Measurements from ENCODE around the gene MAN1A2.

Gene MAN1A2

DNA sequence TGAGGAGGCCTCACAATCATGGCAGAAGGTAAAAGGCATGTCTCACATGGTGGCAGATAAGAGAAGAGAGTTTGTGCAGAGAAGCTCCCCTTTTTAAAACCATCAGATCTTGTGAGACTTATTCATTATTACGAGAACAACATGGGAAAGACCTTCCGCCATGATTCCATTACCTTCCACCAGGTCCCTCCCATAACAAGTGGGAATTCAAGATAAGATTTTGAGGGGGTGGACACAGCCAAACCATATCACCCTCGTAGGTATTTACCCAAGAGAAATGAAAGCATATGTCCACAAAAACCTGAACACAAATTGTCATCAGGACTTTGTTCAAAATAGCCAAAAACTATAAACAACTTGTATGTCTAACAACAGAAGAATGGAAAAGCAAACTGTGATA, 192.7 kb downstream of the MAN1A2 start:
- H3K9me3 Mint-ChIP-seq = peaks cover 9% of the 10 kb centered on the region
- no peak overlapping the region for H3K4me3 Mint-ChIP-seq
- H3K27ac Mint-ChIP-seq = no peak overlapping the region
- H3K27me3 Mint-ChIP-seq = no peaks in the 10 kb centered on the region
- H3K4me1 Mint-ChIP-seq (ENCODE audit: low read depth) = no peaks in the 10 kb centered on the region
- H3K36me3 Mint-ChIP-seq (ENCODE audit: low read depth) = no peaks in the 10 kb centered on the region
- DNase-seq = no peak

DNA sequence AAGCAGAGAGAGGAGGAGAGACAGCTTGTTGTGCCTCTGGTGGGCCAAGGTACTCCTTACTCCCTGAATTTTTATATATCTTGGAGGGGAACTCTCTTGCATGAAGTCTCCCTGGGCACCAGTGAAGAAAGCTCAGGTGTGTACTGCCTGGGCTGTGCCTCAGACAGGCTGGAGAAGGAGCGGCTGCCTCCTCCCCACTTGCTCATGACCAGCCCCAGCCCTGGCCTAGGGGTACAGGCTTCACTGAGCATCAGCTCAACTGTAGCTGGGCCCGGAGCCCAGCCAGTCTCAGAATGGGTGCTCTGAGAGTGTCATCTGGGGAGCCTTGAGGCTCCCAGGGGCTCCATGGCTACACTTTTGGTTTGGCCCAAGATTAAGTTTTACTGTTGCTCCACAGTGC, 193.8 kb downstream of the MAN1A2 start:
- H3K4me1 Mint-ChIP-seq (ENCODE audit: low read depth) = no peaks in the 10 kb centered on the region
- H3K27me3 Mint-ChIP-seq = no peaks in the 10 kb centered on the region
- H3K9me3 Mint-ChIP-seq = peaks cover 9% of the 10 kb centered on the region
- DNase-seq = no peak
- no peak overlapping the region for H3K27ac Mint-ChIP-seq
- H3K36me3 Mint-ChIP-seq (ENCODE audit: low read depth) = no peaks in the 10 kb centered on the region
- H3K4me3 Mint-ChIP-seq = no peak overlapping the region

DNA sequence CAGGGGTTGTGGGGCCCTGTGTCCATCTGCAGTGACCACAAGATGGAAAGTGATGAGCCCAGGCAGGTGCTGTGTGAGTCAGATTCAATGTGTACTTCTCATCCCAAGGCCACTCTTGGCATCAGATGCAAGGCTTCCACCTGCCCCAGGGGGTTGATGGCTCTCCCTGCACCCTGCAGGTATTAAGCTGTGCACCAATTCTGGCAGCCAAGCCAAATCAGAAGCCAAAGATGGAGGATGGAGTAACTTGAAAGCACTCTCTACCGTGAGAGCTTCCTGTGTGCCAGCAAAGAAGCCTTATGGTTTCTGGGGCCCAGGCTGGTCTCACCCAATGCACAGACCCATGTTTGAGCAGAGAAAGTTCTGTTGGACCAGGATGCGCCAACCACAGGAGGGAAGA, 194.3 kb downstream of the MAN1A2 start:
- no peak for DNase-seq
- no peak overlapping the region for H3K27ac Mint-ChIP-seq
- H3K27me3 Mint-ChIP-seq = no peaks in the 10 kb centered on the region
- H3K36me3 Mint-ChIP-seq (ENCODE audit: low read depth) = no peaks in the 10 kb centered on the region
- H3K9me3 Mint-ChIP-seq = peaks cover 9% of the 10 kb centered on the region
- H3K4me3 Mint-ChIP-seq = no peak overlapping the region
- H3K4me1 Mint-ChIP-seq (ENCODE audit: low read depth) = no peaks in the 10 kb centered on the region

DNA sequence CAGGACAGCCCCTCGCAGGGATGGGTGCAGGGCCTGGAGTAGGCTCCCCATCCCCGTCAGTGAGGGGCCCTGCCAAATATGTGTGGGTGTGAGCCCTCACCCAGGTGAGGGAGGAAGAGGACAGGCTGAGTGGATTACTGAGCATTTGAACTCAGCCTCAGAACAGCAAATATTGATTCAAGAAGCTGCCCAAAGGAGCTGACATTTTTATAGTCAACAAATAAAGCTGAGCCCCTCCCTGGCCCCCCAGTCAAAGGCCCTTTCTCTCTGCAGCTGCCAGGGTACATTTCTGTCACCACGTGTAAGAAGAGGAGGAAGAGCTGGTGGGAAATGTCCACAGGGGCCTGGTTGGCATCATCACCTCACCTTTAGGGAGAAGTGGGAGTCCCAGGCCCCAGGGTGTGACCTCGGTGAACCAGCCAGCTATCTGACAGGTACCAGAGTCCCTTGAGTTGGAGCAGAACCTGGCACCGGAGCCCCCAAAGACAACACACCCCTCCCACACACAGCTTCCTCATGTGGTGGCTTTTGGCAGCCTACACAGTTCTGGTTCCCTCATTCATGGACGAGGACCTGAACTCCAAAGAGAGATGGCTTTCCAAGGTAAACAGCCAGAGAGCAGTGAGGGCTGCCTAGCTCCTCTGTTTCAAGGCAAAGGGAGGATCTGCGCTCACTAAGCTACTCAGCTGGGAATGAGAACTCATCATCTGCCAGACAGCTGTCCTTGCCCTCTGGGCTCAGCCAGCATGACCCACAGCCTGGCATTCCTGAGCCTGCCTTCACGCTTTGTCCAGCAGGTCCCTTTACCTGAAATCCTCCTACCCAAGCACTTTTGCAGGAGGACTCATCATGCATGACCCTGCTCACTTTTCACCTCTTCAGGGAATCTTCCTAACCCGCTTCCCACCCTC, 195.6 kb downstream of the MAN1A2 start:
- Mint-ChIP-seq H3K4me1 (ENCODE audit: low read depth) (no peaks in the 10 kb centered on the region), H3K27me3 (no peaks in the 10 kb centered on the region), H3K9me3 (peaks cover 9% of the 10 kb centered on the region), H3K4me3 (no peak overlapping the region), H3K27ac (no peak overlapping the region), H3K36me3 (ENCODE audit: low read depth) (no peaks in the 10 kb centered on the region)
- no peak for DNase-seq

DNA sequence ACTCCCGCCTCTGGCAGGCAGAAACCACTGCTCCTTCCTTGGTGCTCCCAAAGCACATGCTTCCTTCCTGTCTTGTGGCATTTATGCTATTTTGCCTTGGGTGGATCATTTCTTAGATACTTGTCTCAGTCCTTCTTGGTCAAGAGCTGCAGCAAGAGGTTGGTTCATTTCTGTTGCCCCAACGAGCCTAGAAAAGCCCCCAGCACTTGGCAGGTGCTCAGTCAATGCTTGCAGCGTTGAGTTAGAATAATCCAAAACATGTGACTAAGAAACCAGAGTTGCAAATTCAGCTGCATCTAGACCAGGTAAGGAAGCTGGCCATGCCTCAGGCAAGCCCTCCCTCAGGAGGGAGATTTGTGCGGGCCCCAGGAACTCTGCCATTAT, 196.2 kb downstream of the MAN1A2 start:
- Mint-ChIP-seq H3K4me1 (ENCODE audit: low read depth) (no peaks in the 10 kb centered on the region), H3K27ac (no peak overlapping the region), H3K9me3 (peaks cover 9% of the 10 kb centered on the region), H3K4me3 (no peak overlapping the region), H3K27me3 (no peaks in the 10 kb centered on the region), H3K36me3 (ENCODE audit: low read depth) (no peaks in the 10 kb centered on the region)
- DNase-seq = no peak

DNA sequence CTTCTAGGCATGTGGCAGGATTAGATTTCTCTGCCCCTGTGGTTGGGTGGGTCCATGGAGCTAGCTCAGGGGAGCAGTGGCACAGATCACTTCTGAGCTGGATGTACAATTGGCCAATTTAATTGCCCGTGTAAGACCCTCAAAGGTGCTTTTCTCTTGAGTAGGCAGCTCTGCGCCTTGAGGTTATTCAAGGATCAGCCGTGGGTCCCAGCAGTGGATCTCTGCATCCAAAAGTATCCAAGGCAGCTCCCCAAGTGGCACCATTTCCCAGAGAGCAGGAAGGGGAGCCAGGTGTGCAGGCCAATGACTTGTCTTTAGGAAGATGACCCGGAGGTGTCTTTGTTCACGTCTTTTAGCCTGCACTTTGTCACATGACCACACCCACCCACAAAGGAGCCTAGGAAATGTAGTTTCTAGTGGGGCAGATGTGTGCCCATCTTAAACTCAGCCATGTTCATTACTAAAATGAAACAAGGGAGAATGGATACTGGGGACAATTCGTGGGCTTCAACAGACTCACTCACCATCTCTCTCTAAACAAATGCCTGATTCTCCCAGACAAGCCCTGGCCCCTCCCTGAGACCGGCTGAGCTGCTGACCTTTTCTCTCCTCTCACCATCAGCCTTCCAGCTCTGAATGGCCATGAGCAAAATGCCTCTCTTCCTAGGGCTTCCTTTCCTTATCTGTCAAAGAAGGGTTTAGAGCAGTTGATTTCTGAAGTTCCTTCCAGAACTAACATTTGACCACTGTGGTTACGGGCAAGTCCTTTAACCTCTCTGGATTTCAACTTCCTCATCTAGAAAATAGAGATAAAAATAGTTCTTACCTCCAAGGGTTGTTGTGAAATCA, 197.2 kb downstream of the MAN1A2 start:
- Mint-ChIP-seq H3K27ac (no peak overlapping the region), H3K4me1 (ENCODE audit: low read depth) (no peaks in the 10 kb centered on the region)
- no peak for DNase-seq

DNA sequence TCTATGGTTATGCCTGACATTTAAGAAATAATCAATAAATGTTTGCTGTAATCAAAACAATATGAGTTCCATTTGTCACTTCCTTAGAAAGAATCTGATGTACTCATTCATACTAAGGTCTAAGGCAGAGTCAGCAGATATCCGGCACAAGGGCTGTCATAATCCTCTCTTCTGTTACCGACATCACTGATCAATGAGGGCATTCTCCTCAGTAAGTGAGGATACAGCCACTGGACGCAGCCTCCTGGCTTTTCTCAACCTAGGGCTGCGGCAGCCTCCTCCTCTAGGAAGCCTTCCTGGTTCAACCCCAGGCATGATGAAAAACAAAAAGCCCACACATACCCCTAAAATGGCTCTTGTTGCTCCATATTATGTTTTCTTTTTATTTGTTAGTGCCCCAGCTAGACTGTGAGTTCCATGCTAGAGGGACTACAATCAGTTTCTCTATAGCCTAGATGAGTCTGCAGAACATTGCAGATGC, 197.9 kb downstream of the MAN1A2 start:
- no peak for DNase-seq
- Mint-ChIP-seq H3K4me1 (ENCODE audit: low read depth) (no peaks in the 10 kb centered on the region), H3K9me3 (no peaks in the 10 kb centered on the region), H3K36me3 (ENCODE audit: low read depth) (no peaks in the 10 kb centered on the region), H3K27ac (no peak overlapping the region), H3K27me3 (no peaks in the 10 kb centered on the region), H3K4me3 (no peak overlapping the region)

More for the DNA sequence above, 197.2 kb downstream of the MAN1A2 start:
- no peaks in the 10 kb centered on the region for H3K27me3 Mint-ChIP-seq
- peaks cover 6% of the 10 kb centered on the region for H3K9me3 Mint-ChIP-seq
- H3K36me3 Mint-ChIP-seq (ENCODE audit: low read depth) = no peaks in the 10 kb centered on the region
- no peak overlapping the region for H3K4me3 Mint-ChIP-seq

DNA sequence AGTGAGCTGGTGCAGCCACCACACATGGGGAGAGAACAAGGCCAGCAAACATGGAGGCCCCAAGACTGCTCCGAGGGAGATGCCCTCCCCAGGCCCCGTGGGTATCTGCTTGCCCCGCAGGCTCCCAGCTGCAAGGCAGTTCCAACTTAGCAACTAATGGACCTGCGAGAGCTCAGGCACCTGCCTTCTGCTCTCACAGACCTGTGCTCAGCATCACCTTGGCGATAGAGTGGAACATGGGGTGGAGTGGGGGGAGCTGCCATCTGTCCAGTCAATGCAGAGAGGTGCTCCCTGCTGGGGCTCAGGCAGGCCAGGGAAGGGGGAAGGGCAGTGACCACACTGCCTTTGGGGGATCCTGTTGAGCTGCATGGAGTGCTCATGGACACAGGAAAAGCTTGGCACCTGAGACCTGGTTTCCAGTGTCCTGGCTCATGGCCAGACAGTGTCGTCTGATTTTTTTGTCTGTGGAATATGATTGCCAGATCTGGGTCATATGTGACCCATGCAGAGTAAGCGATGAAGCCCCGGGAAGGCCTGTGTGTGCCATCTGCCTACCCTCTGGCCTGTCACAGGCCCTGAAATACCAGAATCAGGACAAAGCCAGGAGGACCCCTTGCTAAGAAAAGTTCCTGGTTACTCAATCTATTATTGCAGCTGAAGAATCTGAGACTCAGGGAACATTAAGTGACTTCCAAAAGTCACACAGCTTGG, 198.7 kb downstream of the MAN1A2 start:
- H3K27me3 Mint-ChIP-seq = no peaks in the 10 kb centered on the region
- DNase-seq = no peak
- no peak overlapping the region for H3K4me3 Mint-ChIP-seq
- no peak overlapping the region for H3K27ac Mint-ChIP-seq
- no peaks in the 10 kb centered on the region for H3K4me1 Mint-ChIP-seq (ENCODE audit: low read depth)
- no peaks in the 10 kb centered on the region for H3K36me3 Mint-ChIP-seq (ENCODE audit: low read depth)
- no peaks in the 10 kb centered on the region for H3K9me3 Mint-ChIP-seq

DNA sequence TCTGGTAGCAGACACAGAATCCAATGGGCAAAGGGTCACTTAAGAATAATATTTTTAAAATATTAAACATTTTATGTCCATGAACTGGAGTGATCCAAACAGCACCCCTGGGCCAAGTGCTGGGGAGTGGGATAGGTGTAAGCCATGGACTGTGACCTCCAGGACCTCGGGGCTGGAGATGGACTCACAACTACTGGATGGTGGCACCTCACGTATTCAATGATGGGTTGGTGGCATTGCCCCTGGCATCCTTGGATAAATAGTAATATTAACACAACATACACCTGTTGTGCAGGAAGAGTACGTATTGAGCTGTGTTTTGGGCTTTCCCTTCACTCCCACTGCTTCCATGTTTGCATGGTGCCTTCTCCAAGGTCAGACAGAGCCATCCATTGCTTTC, 199.3 kb downstream of the MAN1A2 start:
- no peaks in the 10 kb centered on the region for H3K9me3 Mint-ChIP-seq
- H3K4me3 Mint-ChIP-seq = no peak overlapping the region
- H3K27me3 Mint-ChIP-seq = no peaks in the 10 kb centered on the region
- peaks cover 2% of the 10 kb centered on the region for H3K4me1 Mint-ChIP-seq (ENCODE audit: low read depth)
- no peak for DNase-seq
- H3K27ac Mint-ChIP-seq = no peak overlapping the region
- H3K36me3 Mint-ChIP-seq (ENCODE audit: low read depth) = no peaks in the 10 kb centered on the region

DNA sequence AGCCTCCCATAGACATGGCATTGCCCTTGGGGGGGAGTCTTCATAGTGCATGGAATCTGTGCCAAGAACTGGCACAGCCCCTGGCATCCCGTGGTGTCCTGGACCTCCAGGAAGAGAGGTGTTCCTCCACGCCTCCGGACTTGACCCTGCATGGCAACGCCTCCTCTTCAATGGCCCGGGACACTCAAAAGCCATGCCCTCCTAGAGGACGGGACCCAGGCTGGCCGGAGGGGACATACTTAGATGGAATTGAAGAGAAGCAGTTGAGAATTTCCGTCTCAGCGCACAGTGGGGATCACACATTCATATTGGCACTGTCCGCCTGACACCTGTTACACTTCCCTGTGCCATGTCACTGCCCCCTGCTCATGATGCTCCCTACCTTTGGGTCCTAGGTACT, 200.2 kb downstream of the MAN1A2 start:
- Mint-ChIP-seq H3K36me3 (ENCODE audit: low read depth) (no peaks in the 10 kb centered on the region), H3K27me3 (no peaks in the 10 kb centered on the region), H3K27ac (no peak overlapping the region), H3K4me3 (no peak overlapping the region), H3K9me3 (no peaks in the 10 kb centered on the region), H3K4me1 (ENCODE audit: low read depth) (peaks cover 9% of the 10 kb centered on the region)
- DNase-seq = no peak

DNA sequence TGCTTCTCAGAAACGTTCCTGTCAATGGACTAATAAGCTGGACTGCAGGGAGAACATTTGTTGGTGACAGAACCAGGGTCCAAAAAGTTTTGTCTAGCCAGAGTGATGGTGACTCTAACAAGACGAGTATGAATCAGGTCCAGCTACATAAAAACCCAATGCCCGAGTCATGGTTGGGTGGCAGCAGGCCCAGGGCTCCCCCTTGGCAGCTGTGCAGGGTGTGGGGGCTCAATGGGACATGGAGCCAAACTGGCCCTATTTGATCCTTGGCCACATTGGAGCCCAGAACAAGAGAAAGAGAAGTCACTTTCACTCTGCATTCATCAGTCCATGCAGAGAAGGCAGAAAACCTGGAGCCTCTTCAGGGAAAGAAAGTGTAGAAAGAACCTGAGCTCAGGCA, 200.7 kb downstream of the MAN1A2 start:
- H3K9me3 Mint-ChIP-seq = no peaks in the 10 kb centered on the region
- H3K27ac Mint-ChIP-seq = no peak overlapping the region
- H3K4me1 Mint-ChIP-seq (ENCODE audit: low read depth) = peaks cover 14% of the 10 kb centered on the region
- H3K27me3 Mint-ChIP-seq = no peaks in the 10 kb centered on the region
- no peak for DNase-seq
- H3K4me3 Mint-ChIP-seq = no peak overlapping the region
- H3K36me3 Mint-ChIP-seq (ENCODE audit: low read depth) = no peaks in the 10 kb centered on the region

DNA sequence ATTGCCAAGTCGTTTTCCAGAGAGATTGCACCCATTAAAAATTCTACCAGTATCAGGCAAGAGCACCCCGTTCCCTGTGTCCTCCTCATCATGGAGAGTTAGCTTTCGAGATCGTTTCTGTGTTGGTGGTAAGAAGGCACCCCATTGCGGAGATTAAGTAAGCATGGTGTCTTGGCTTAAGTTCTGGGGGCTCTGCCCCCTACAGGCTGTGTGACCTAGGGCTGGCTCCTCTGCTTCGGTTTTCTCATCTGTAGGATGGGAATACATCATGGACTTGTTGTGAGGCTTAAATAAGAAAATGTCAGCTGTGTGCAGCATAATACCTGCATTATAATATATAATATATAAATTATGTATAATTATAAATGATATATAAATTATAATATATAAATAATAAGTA, 201.8 kb downstream of the MAN1A2 start:
- DNase-seq = no peak
- no peaks in the 10 kb centered on the region for H3K36me3 Mint-ChIP-seq (ENCODE audit: low read depth)
- no peaks in the 10 kb centered on the region for H3K27me3 Mint-ChIP-seq
- H3K27ac Mint-ChIP-seq = no peak overlapping the region
- no peaks in the 10 kb centered on the region for H3K9me3 Mint-ChIP-seq
- H3K4me3 Mint-ChIP-seq = no peak overlapping the region
- H3K4me1 Mint-ChIP-seq (ENCODE audit: low read depth) = peaks cover 21% of the 10 kb centered on the region

DNA sequence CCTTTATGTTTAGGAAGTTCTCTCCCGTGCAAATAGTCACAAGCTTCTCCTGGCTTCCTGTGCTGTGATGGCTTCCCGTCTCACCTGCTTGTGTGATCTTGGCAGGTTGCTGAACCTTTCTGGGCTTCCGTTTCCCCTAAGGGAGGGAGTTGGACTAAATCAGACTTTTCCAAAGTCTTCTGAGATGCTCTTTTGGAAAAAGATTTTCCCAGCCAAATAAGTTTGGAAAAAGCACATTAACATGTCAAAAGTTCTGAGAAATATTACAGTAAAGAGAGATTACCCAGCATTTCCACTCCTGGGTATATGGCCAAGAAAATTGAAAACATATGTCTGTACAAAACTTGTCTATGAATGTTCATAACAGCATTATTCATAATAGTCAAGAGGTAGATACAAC, 202.6 kb downstream of the MAN1A2 start:
- H3K27me3 Mint-ChIP-seq = no peaks in the 10 kb centered on the region
- no peak overlapping the region for H3K27ac Mint-ChIP-seq
- H3K36me3 Mint-ChIP-seq (ENCODE audit: low read depth) = no peaks in the 10 kb centered on the region
- H3K9me3 Mint-ChIP-seq = no peaks in the 10 kb centered on the region
- no peak overlapping the region for H3K4me3 Mint-ChIP-seq
- peaks cover 24% of the 10 kb centered on the region for H3K4me1 Mint-ChIP-seq (ENCODE audit: low read depth)
- no peak for DNase-seq

DNA sequence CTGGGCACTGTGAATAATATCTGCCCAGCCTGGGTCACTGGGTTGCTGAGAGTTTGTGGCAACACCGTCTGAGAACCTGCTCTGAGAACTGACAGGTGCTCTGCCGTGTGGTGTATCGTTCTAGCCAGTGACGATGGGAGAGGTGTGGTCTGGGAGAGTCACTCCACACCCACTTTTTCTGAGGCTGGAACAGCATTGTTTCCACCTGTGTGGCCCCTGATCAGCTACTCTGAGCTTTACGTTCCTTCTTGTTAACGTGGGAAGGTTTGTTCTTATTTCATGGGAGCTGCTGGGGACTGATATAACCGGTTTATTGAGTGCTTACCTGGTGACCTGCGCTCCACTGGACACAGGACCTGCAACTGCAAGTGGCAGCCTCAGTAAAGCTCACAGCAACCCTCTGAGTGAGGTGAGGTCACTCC, 203.8 kb downstream of the MAN1A2 start:
- peaks cover 24% of the 10 kb centered on the region for H3K4me1 Mint-ChIP-seq (ENCODE audit: low read depth)
- H3K9me3 Mint-ChIP-seq = no peaks in the 10 kb centered on the region
- no peaks in the 10 kb centered on the region for H3K27me3 Mint-ChIP-seq
- DNase-seq = no peak
- H3K4me3 Mint-ChIP-seq = no peak overlapping the region
- H3K27ac Mint-ChIP-seq = no peak overlapping the region
- no peaks in the 10 kb centered on the region for H3K36me3 Mint-ChIP-seq (ENCODE audit: low read depth)
